ENCODE data around the gene EFCAB13. TPM values are rescaled to one million over a fixed set of nuclear protein-coding genes. Genes with fewer than 3 reads are reported as not detected.

The EFCAB13 gene
- total RNA-seq, 4 donors from 2014 or later: 6.4 to 13.0 (median 11.0) TPM

DNA sequence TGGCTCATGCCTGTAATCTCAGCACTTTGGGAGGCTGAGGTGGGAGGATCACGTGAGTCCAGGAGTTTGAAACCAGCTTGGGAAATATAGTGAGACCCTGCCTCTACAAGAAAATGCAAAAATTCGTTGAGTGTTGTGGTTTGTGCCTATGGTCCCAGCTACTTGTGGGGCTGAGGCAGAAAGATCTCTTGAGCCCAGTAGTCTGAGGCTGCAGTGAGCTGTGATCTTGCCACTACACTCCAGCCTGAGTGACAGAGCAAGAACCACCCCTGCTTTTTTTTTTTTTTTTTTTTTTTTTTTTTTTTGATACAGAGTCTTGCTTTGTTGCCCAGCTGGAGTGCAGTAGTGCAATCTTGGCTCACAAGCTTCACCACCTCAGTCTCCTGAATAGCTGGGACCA lies 36.1 kb upstream of the EFCAB13 start:
- TF ChIP-seq, protein P1, sequence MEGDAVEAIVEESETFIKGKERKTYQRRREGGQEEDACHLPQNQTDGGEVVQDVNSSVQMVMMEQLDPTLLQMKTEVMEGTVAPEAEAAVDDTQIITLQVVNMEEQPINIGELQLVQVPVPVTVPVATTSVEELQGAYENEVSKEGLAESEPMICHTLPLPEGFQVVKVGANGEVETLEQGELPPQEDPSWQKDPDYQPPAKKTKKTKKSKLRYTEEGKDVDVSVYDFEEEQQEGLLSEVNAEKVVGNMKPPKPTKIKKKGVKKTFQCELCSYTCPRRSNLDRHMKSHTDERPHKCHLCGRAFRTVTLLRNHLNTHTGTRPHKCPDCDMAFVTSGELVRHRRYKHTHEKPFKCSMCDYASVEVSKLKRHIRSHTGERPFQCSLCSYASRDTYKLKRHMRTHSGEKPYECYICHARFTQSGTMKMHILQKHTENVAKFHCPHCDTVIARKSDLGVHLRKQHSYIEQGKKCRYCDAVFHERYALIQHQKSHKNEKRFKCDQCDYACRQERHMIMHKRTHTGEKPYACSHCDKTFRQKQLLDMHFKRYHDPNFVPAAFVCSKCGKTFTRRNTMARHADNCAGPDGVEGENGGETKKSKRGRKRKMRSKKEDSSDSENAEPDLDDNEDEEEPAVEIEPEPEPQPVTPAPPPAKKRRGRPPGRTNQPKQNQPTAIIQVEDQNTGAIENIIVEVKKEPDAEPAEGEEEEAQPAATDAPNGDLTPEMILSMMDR (IDR thresholded peaks at IDR 0.05; ENCODE audit: low read depth): no peak

DNA sequence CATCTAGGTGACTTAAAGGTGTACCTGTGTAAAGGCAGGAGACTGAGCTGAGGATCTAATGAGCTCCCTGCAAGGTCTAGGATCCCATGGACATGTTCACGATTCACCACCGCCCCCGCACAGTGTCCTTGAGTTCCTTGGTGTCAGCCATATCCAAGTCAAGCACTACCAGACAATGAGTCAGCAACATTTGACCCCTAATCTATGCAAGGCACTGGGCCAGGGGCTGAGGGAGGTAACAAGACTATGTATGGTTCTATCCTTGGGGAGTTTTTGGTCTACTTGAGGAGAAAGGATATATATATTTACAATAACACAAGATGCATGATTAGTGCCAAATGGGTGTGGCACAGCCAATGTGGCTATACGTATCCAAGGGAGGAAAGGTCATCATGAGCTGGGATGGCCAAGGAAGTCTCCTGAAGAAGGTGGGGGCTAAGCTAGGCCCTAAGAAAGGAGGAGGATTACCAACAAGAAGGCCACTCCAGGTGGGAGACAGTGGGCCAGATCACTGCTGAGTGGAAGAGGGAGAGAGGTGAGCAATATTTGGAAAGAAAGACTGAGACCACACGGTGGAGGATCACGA lies 35.1 kb upstream of the EFCAB13 start:
- TF ChIP-seq, protein P1 (IDR thresholded peaks at IDR 0.05; ENCODE audit: low read depth): no peak

DNA sequence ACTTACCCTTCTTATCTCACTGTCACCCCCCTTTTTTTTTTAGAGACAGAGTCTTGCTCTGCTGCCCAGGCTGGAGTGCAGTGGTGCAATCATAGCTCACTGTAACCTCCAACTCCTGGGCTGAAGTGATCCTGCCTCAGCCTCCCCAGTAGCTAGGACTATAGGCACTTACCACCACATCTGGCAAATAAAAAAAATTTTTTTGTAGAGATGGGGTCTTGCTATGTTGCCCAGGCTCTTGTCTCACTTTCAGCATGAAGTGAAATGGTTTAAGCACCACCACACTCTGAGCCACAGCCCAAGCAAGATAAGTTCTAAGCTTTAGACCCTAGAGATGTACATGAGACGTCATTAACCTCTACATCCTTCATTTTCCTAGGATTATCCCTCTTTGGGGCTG lies 34.5 kb upstream of the EFCAB13 start:
- TF ChIP-seq, protein P1 (IDR thresholded peaks at IDR 0.05; ENCODE audit: low read depth): no peak

DNA sequence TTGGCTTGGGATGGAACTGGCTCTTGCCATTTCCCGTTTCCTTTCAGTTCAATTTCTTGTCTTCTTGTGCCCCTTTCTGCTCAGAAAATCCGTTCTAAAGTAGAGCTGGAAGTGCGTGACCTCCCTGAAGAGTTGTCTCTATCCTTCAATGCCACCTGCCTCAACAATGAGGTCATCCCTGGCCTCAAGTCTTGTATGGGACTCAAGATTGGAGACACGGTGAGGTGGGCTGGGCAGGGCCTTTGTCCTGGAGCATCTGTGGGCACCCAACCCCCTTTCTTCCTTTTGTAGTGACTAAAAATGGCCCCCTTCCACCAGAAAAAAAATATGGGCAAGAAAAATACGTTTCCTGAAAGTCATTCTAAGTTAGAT lies 32.9 kb upstream of the EFCAB13 start:
- TF ChIP-seq, protein P1 (IDR thresholded peaks at IDR 0.05; ENCODE audit: low read depth): no peak

DNA sequence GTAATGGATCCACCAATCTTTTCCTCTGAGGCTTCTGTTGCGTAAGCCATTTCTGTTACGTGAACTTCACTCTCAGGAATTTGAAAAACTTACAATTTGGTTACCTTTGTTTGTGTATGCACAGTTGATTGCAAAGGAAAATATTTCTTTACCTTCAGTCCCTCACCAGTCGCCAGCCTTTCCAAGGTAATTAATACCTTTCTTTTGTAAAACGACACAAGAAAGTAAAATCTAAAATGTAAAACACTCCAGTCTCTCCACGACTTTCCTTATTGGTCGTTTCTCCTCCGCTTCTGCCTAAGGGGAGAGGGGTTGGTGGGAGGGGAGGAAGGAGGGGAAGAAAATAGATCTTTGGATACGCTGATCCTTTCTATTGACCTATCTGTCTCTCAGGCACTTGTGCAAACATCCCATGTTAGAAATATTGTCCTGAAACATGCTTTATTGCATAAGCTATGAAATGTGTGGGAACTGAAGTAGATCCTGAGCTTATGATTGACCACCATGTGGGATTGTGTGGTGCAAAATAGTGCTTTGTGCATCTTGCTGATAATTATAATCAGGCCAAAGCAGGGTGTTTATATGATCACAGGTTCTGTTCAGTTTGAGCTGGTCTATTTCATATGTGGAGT lies 32.4 kb upstream of the EFCAB13 start:
- TF ChIP-seq, protein P1 (IDR thresholded peaks at IDR 0.05; ENCODE audit: low read depth): no peak

DNA sequence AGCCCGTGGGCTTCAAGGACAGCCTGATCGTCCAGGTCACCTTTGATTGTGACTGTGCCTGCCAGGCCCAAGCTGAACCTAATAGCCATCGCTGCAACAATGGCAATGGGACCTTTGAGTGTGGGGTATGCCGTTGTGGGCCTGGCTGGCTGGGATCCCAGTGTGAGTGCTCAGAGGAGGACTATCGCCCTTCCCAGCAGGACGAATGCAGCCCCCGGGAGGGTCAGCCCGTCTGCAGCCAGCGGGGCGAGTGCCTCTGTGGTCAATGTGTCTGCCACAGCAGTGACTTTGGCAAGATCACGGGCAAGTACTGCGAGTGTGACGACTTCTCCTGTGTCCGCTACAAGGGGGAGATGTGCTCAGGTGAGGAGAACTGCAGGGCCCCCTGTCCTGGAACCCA lies 31.5 kb upstream of the EFCAB13 start:
- TF ChIP-seq, protein P1 (IDR thresholded peaks at IDR 0.05; ENCODE audit: low read depth): no peak

DNA sequence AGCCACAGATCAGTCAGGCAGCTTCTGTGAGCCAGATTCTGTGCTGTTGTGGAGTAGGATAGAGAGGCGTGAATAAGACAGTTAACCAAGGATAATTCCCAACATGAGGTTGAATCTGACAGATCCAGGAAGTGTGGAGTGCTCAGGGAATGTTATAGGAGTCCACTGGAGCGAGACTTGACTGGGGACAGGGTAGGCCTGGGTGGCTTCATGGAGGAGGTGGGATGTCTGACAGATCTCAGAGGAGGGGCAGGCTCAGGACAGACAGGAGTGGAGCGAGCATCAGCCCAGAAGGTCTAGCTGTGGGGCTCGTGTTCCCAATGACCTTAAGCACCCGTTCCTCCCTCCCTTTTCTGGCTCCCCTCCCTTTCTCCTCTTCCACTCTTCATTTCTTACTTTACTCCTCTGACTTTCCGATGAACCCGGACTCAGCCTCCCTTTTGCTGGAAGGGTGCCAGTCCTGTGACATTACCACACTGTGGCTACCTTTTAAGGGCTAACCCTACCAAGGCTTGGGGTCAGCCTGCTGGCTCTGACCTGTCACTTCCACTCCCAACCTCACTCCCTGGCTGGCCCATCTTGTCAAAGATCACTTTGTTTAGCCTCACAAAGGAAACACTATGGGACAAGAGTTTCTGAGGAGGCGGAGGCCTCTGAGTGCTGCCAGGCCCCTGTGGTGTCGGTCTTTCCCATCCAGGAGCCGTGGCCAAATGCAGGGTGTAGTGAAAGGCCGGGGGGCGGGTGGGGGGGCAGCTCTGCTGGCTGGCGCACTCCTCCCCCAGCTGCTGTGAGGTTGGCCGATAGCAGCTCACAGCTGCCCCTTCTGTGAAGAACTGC lies 28.5 kb upstream of the EFCAB13 start:
- TF ChIP-seq, protein P1 (IDR thresholded peaks at IDR 0.05; ENCODE audit: low read depth): no peak
